Retina (tissue), 1 donor: ENCODE measurements around the gene PRM3.

ENCODE experiments used
- DNase-seq: peaks from one replicate; pipeline ENCODE4 v3.0.0-alpha.2; 2016

PRM3 gene

GRCh38 chr16:11272921-11273720, at the start of gene PRM3:
Gene PRM3 (minus strand): TSS chr16:11273629. CDS start chr16:11273595, 34 bp downstream.
- DNase-seq: no peak

GRCh38 chr16:11322823-11323222, 49.4 kb upstream of the PRM3 start:
- DNase-seq: no peak

GRCh38 chr16:11321662-11322061, 48.2 kb upstream of the PRM3 start:
- DNase-seq: no peak

- no peak for DNase-seq
Observed at GRCh38 chr16:11320170-11320569, 46.7 kb upstream of the PRM3 start.

GRCh38 chr16:11319529-11320146, 46.2 kb upstream of the PRM3 start:
- no peak for DNase-seq

- DNase-seq: no peak
Observed at GRCh38 chr16:11318817-11319216, 45.4 kb upstream of the PRM3 start.

GRCh38 chr16:11316331-11317015, 43.0 kb upstream of the PRM3 start:
- peak; percentile 55 for DNase-seq

GRCh38 chr16:11315510-11315909, 42.1 kb upstream of the PRM3 start:
- peak; percentile 67 for DNase-seq

GRCh38 chr16:11314309-11314894, 41.0 kb upstream of the PRM3 start:
- DNase-seq: no peak

GRCh38 chr16:11313493-11314308, 40.3 kb upstream of the PRM3 start:
- no peak for DNase-seq

- peak; percentile 16 for DNase-seq
Observed at GRCh38 chr16:11312718-11313492, 39.5 kb upstream of the PRM3 start.

- DNase-seq: no peak
Observed at GRCh38 chr16:11310997-11311561, 37.6 kb upstream of the PRM3 start.

- DNase-seq: no peak
Observed at GRCh38 chr16:11310634-11310977, 37.2 kb upstream of the PRM3 start.

- no peak for DNase-seq
Observed at GRCh38 chr16:11309895-11310633, 36.6 kb upstream of the PRM3 start.

- DNase-seq: no peak
Observed at GRCh38 chr16:11308493-11309283, 35.3 kb upstream of the PRM3 start.

GRCh38 chr16:11307639-11308492, 34.4 kb upstream of the PRM3 start:
- no peak for DNase-seq

- no peak for DNase-seq
Observed at GRCh38 chr16:11306997-11307638, 33.7 kb upstream of the PRM3 start.

- no peak for DNase-seq
Observed at GRCh38 chr16:11306381-11306780, 33.0 kb upstream of the PRM3 start.
